PC-9 (cell line): ENCODE data around the gene SLC40A1. TPM values are rescaled to one million over a fixed set of nuclear protein-coding genes. Genes with fewer than 3 reads are reported as not detected.

ENCODE experiments used
- BruUV-seq: library from RNA; stranded (reverse); fragments of 400-500 nt; replicated peaks from 2 replicates; lab custom pipeline; 2021; lab: Mats Ljungman, UMichigan
- CTCF ChIA-PET: fragments of 300-600 bp; sonication (Branson Sonifier 250); formaldehyde crosslinking; loops from one replicate; lab custom pipeline; 2022; ENCODE audit warnings: antibody characterized with exemption; lab: Charles Lee
- POLR2A ChIA-PET: fragments of 300-600 bp; sonication (Branson Sonifier 250); formaldehyde crosslinking; loops from one replicate; lab custom pipeline; 2022; ENCODE audit warnings: antibody characterized with exemption; ENCODE audit not compliant: unreplicated experiment; lab: Charles Lee
- DNase-seq, 2 experiments: peaks; one replicate each; pipeline versions ENCODE4 v3.0.0 to v3.0.0-alpha.2; 2015 to 2022; ENCODE audit warnings: mixed read lengths in 1 of 2
- H2AFZ ChIP-seq: fragments of 200-600 bp; sonication (generic); 2 replicates; pipeline ENCODE4 v1.8.1; 2017; ENCODE audit warnings: antibody characterized with exemption
- H3F3A ChIP-seq: fragments of 200-600 bp; sonication (generic); 2 replicates; pipeline ENCODE4 v1.8.1; 2017; ENCODE audit warnings: antibody characterized with exemption, mild to moderate bottlenecking, low read depth; ENCODE audit not compliant: insufficient read depth
- H3K27ac ChIP-seq: fragments of 200-600 bp; sonication (generic); 2 replicates; pipeline ENCODE4 v1.6.1; 2016; ENCODE audit warnings: mixed run types
- H3K27me3 ChIP-seq: fragments of 200-600 bp; sonication (generic); 2 replicates; pipeline ENCODE4 v1.6.1; 2016; ENCODE audit warnings: low read depth, mixed run types; ENCODE audit not compliant: insufficient read depth
- H3K36me3 ChIP-seq: fragments of 200-600 bp; sonication (generic); 2 replicates; pipeline ENCODE4 v1.6.1; 2016; ENCODE audit warnings: low read depth, mixed run types
- H3K4me1 ChIP-seq: fragments of 200-600 bp; sonication (generic); replicated peaks from 2 replicates; pipeline ENCODE4 v1.6.1; 2016; ENCODE audit warnings: mixed run types; ENCODE audit not compliant: insufficient read depth
- H3K4me2 ChIP-seq: fragments of 200-600 bp; sonication (generic); 2 replicates; pipeline ENCODE4 v1.6.1; 2017; ENCODE audit warnings: mixed run types
- H3K4me3 ChIP-seq: fragments of 200-600 bp; sonication (generic); 2 replicates; pipeline ENCODE4 v1.6.1; 2016; ENCODE audit warnings: mixed run types
- H3K79me2 ChIP-seq: fragments of 200-600 bp; sonication (generic); 2 replicates; pipeline ENCODE4 v1.6.1; 2017; ENCODE audit warnings: low read depth, mixed run types
- H3K9me2 ChIP-seq: fragments of 200-600 bp; sonication (generic); 2 replicates; pipeline ENCODE4 v1.8.1; 2017; ENCODE audit warnings: mild to moderate bottlenecking; ENCODE audit not compliant: insufficient read depth
- H3K9me3 ChIP-seq: fragments of 200-600 bp; sonication (generic); 2 replicates; pipeline ENCODE4 v1.8.1; 2016; ENCODE audit warnings: low read depth; ENCODE audit not compliant: insufficient read depth
- H4K20me1 ChIP-seq: fragments of 200-600 bp; sonication (generic); 2 replicates; pipeline ENCODE4 v1.8.1; 2017; ENCODE audit not compliant: insufficient read depth
- EZH2 ChIP-seq: fragments of 200-600 bp; sonication (generic); IDR thresholded peaks from 2 replicates; pipeline ENCODE4 v1.8.0; 2017; ENCODE audit warnings: antibody characterized with exemption, low read depth
- intact Hi-C: fragments of 100-400 bp; cut with micrococcal nuclease; formaldehyde crosslinking; loops from one replicate; pipeline ENCODE4 v1.10.0; 2022; ENCODE audit not compliant: unreplicated experiment
- total RNA-seq: library from RNA; stranded (reverse); gene quantifications from 2 replicates; pipeline ENCODE4 v1.2.3, GENCODE V29; 2021
- TF ChIP-seq, protein P1 (sequence below): fragments of 200-600 bp; sonication (generic); conservative IDR thresholded peaks from 2 replicates; pipeline ENCODE4 v1.6.1; 2017; ENCODE audit warnings: mixed run types, antibody characterized with exemption, mild to moderate bottlenecking, moderate library complexity

Gene SLC40A1
- total RNA-seq, 1 experiment from 2014 or later: 8.0 TPM

DNA sequence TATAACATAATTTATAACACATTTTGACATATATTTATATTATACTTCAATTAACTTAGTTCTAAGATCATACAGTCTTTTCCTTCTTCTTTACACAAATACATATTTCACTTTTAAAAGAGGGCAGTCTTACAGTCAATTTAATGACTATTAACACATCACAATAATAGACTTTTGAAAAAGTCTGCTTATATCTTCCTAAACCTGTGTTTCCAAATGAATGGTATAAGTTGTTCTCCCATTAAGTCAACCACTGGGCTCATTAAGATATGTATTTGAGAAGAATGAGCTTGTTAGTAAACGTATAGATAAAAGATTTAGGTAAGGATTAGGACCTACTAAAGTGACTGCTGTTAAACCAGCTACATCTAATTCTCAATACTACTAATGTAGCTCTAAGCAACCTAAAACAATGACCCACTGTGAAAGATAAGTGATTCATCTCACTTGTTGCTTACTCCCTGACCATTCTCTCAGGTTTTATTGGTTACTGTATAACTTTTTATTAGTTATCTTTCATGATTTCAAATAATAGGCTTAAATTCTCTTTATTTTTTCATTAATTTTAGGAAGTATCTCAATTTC, 27.0 kb downstream of the SLC40A1 start:
- Histone ChIP-seq H3K4me2 (no peak overlapping the region), H2AFZ (no peak overlapping the region), H3F3A (peaks cover 10% of the 10 kb centered on the region; the same call in 1 of the 2 replicates), H3K9me2 (no peaks in the 10 kb centered on the region), H3K9me3 (no peaks in the 10 kb centered on the region), H3K27ac (no peak overlapping the region), H3K36me3 (no peaks in the 10 kb centered on the region), H3K4me3 (no peak overlapping the region), H3K27me3 (no peaks in the 10 kb centered on the region), H3K4me1 (peaks cover 21% of the 10 kb centered on the region), H3K79me2 (no peaks in the 10 kb centered on the region), H4K20me1 (no peaks in the 10 kb centered on the region)
- no peak for DNase-seq
- no TSS peak for BruUV-seq
- intact Hi-C loops: loop anchor here (2.0 kb wide), 1 partner anchor 73 kb away; no protein-coding TSS in a partner anchor
- ChIA-PET POLR2A (no interaction called here), CTCF (interaction anchor here (0.6 kb wide), 1 partner anchor 14 kb away, joined by 3 read pairs; no protein-coding TSS in a partner anchor)
- no peak for TF ChIP-seq EZH2
- TF ChIP-seq, protein P1, sequence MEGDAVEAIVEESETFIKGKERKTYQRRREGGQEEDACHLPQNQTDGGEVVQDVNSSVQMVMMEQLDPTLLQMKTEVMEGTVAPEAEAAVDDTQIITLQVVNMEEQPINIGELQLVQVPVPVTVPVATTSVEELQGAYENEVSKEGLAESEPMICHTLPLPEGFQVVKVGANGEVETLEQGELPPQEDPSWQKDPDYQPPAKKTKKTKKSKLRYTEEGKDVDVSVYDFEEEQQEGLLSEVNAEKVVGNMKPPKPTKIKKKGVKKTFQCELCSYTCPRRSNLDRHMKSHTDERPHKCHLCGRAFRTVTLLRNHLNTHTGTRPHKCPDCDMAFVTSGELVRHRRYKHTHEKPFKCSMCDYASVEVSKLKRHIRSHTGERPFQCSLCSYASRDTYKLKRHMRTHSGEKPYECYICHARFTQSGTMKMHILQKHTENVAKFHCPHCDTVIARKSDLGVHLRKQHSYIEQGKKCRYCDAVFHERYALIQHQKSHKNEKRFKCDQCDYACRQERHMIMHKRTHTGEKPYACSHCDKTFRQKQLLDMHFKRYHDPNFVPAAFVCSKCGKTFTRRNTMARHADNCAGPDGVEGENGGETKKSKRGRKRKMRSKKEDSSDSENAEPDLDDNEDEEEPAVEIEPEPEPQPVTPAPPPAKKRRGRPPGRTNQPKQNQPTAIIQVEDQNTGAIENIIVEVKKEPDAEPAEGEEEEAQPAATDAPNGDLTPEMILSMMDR: no peak

- H3K9me3 ChIP-seq: no peaks in the 10 kb centered on the region
- no peak overlapping the region for H3K4me3 ChIP-seq
- H3F3A ChIP-seq: peaks cover 10% of the 10 kb centered on the region; the same call in 1 of the 2 replicates
- peaks cover 22% of the 10 kb centered on the region for H3K4me1 ChIP-seq
- no peak for TF ChIP-seq EZH2
- TF ChIP-seq, protein P1: no peak
- POLR2A ChIA-PET: no interaction called here
- H3K36me3 ChIP-seq: no peaks in the 10 kb centered on the region
- BruUV-seq: no TSS peak
- intact Hi-C loops: loop anchor here (2.0 kb wide), 1 partner anchor 74 kb away; no protein-coding TSS in a partner anchor
- no peak overlapping the region for H3K4me2 ChIP-seq
- no peaks in the 10 kb centered on the region for H3K79me2 ChIP-seq
- H3K27me3 ChIP-seq: no peaks in the 10 kb centered on the region
- no peak overlapping the region for H3K27ac ChIP-seq
- no peaks in the 10 kb centered on the region for H4K20me1 ChIP-seq
- DNase-seq: peak in 1 of 2 experiments; percentile 56
- no peaks in the 10 kb centered on the region for H3K9me2 ChIP-seq
- CTCF ChIA-PET: no interaction called here
- H2AFZ ChIP-seq: no peak overlapping the region
These were observed 27.6 kb downstream of the SLC40A1 start for GRCh38 chr2:189552991-189553404.

DNA sequence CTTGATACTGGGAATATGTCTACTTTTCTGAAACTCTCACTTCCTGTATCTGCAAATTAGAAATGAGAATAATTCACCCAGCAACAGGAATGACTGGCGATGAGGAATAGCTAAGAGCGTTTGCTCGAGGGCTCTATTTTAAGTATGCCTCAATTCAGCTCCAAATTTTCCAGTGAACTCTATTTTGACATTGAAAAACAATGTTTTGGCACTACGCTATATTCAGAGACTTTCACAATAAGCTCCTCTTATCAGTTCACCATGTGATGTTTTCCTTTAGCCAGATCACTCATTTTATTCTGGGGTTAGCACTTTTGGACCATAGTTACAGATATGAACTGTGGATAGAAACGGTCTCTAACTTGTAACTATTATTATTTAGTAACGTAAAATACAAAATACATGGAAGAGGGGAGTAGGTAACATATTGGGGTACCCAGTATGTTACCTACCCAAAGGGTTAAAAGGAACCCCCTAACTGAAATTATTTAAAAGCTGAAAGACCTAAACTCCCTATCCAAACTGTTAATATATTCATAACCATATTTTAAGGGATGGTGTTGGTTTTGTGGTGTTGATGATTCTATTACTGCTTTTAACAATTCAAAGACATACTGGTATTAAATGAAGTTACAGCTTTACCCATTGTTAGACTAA, 28.1 kb downstream of the SLC40A1 start:
- H3F3A ChIP-seq: peaks cover 10% of the 10 kb centered on the region; the same call in 1 of the 2 replicates
- no peaks in the 10 kb centered on the region for H3K27me3 ChIP-seq
- H2AFZ ChIP-seq: no peak overlapping the region
- no peak for DNase-seq
- H3K4me3 ChIP-seq: no peak overlapping the region
- H4K20me1 ChIP-seq: no peaks in the 10 kb centered on the region
- peaks cover 22% of the 10 kb centered on the region for H3K4me1 ChIP-seq
- no peaks in the 10 kb centered on the region for H3K9me3 ChIP-seq
- CTCF ChIA-PET: no interaction called here
- no peak overlapping the region for H3K4me2 ChIP-seq
- POLR2A ChIA-PET: no interaction called here
- intact Hi-C loops: loop anchor here (2.0 kb wide), 1 partner anchor 74 kb away; no protein-coding TSS in a partner anchor
- TF ChIP-seq, protein P1: no peak
- no peak for TF ChIP-seq EZH2
- no peaks in the 10 kb centered on the region for H3K36me3 ChIP-seq
- no peaks in the 10 kb centered on the region for H3K79me2 ChIP-seq
- no peak overlapping the region for H3K27ac ChIP-seq
- no peaks in the 10 kb centered on the region for H3K9me2 ChIP-seq
- BruUV-seq: no TSS peak
